NCI-H69 (cell line): ENCODE data around the gene MFSD6.
A peak's percentile ranks its signal among the peaks of the same experiment; 100 is the strongest.
"Not testable (repeated sequence)": the region's sequence is repeated elsewhere in the genome, so short reads cannot be mapped to it uniquely, and the experiment has no call there.

ENCODE experiments used
- DNase-seq: peaks from one replicate; lab custom pipeline; 2025; lab: John Stamatoyannopoulos, UW

Gene MFSD6

DNA sequence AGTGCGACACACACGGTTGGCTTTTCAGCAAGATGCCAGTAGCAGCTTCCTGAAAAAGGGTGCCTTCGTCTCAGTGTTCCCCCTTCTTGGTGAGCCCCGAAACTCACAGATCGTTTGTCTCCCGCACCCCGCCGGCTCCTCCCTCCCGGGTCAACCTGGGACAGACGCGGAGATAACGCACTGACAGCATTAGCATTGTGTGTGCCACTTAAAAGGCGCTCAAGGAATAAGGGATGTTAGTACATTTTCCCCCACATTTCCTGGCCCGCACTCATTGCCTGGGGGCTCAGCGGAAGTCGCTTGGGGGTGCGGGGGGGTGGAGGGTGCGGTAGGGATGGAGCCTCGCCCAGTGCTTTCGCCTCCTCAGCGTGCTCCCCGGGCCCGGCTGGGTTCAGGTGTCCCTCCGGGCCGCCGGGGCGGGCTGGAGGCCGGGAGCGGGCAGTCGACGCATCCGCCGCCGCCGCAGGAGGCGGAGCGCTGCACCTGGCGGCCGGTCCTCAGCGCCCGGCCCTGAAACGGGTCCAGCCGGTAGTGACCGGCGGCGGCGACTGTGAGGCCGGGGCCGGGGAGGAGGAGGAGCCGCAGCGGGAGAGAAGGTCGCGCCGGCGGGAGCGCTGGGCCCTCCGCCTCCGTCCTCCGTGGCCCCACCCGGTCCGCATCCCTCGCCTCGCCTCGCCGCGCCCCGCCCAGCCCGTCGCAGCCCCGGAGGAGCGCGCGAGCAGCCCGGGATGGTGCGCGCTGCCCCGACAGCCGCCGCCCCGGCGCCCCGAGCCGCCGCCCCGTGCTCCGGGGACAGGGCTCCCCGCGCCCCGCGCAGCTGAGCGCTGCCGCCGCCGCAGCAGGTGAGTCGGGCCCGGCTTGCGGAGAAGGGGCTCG lies at the start of gene MFSD6:
MFSD6 (plus strand) TSS at position 694 of the 876 bp plus-strand sequence. CDS start 27,675 bp downstream, outside the sequence.
- DNase-seq, result peak; percentile 73

DNA sequence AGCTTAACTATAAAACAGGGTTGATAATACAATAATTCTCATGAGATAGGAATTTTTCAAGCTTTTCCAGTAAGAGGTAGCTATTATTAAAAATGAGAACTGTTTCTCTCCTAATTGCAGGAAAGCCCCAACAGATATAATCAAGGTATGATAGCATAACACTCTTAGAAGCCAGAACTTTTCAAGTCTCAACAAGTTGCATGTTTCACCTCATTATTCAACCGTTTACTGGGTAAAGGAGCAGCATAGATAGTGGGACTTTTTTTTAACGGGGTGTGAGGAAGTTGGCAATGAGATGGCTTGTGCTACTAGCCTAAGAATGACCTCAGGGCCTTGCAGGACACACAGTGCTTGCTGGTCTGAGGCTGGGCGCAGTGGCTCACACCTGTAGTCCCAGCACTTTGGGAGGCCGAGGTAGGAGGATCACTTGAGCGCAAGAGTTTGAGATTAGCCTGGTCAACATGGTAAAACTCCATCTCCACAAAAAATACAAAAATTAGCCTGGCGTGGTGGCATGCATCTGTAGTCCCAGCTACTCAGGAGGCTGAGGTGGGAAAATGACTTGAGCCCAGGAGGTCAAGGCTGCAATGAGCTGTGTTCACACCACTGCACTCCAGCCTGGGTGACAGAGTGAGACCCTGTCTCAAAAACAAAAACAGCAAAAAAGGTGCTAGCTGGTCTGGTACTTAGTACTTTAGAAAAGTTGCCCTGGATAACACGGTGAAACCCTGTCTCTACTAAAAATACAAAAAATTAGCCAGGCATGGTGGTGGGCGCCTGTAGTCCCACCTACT lies 49.3 kb upstream of the MFSD6 start:
- not testable (repeated sequence) for DNase-seq

DNA sequence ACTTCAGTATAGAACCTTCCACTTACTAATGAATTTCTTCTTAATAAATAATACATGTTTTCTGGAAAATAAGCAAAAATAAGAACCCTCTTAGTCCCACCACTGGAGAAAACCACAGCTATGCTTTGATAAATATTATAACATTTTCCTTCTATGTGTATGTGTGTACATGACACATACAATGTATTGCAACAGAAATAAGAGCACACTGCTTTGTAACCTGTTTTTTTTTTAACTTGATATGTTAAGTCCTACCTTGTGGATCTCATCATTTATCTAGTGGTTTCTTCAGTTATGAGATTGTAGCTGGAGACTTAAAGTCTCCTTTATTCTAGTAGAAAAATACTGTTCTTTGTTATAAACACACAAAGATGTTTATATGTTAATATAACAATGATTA lies 47.6 kb upstream of the MFSD6 start:
- no peak for DNase-seq

DNA sequence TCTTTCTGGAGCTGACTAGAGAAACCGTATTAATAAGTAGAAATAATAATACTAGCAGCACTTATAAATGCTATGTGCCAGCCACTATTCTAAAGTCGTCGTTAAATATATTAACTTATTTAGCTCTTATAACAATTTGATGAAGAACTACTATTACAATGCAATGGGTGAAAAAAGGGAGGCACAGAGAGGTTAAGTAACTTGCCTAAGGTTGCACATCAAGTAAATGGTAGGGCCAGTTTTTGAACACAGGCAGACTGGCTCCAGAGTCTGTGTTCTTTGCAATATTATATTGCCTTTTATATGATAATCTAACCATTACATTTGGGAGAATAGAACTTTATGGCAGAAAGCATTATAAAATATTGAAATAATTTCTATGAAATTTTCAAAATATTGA lies 47.2 kb upstream of the MFSD6 start:
- no peak for DNase-seq

DNA sequence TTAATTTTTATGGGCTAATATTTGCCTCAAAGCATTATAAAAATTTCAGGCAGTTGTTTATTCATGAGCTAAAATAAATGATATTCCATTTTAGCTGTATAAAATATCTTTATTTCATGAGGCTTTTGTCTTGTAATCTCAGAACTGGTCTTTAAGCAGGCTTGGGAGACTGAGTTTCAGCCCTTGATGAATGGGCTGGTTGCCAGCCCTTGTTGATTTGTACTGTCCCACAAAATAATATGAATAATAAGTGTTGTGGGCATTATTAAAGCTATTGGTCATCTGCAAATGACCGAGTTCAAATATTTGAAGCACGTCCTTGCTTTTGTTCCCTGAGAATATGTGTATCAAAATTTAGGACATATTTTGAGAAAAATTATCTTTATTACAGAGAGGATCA lies 46.6 kb upstream of the MFSD6 start:
- no peak for DNase-seq

DNA sequence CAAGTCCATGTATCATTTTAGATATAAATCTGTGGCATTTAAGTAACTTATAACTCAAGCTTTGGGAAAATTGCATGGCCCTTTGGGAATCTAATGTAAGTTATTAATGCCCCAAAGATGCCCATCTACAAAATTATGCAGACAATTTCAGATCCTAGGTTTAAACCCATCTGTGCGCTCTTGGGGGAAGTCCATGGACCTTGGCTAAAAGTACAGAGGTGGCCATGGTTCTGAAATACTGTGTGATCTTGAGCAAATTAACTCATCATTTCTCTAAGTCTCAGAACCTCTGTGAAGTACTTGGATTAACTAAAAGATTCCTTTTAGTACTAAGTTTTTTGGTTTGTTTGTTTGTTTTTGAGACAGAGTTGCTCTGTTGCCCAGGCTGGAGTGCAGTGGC lies 45.3 kb upstream of the MFSD6 start:
- DNase-seq, result no peak

DNA sequence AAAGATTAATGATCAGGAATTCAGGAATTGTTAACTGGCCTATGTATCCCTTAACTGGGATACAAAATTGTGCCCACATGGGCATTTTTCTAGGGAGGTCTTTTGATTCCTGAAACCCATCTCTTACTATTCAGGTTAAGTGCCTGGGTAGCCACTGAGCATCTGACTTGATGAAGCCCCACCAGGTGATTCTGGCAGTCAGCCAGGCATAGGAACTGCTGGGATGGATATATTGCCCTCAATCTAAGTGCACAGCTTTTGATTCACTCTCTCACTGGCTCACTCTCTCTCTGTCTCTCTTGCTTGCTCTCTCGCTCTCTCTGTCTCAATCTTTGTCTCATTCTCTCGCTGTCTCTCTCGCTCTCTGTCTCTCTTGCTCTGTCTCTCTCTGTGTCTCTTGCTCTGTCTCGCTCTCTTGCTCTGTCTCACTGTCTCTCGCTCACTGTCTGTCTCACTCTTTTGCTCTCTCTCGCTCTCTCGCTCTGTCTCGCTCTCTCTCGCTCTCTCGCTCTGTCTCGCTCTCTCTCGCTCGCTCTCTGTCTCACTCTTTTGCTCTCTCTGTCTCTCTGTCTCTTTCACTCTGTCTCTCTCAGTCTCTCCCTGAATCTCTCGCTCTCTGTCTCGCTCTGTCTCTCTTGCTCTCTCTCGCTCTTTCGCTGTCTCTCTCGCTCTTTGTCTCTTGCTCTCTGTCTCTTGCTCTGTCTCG lies 42.5 kb upstream of the MFSD6 start:
- DNase-seq, result peak; percentile 70

DNA sequence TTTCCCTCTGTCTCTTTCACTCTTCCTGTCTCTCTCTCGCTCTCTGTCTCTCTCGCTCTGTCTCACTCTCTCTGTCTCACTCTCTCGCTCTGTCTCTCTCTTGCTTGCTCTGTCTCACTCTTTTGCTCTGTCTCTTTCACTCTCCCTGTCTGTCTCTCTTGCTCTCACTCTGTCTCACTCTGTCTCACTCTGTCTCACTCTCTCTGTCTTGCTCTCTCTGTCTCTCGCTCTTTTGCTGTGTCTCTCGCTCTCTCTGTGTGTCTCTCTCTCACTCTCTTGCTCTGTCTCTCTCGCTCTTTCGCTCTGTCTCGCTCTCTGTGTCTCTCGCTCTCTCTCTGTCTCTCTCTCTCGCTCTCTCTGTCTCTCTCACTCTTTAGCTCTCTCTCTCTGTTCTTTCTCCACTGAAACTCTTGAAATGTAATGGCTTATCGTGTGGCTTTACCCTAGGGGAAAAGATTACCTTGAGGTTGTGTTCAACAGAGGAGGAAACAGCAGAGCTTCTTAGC lies 41.9 kb upstream of the MFSD6 start:
- no peak for DNase-seq

DNA sequence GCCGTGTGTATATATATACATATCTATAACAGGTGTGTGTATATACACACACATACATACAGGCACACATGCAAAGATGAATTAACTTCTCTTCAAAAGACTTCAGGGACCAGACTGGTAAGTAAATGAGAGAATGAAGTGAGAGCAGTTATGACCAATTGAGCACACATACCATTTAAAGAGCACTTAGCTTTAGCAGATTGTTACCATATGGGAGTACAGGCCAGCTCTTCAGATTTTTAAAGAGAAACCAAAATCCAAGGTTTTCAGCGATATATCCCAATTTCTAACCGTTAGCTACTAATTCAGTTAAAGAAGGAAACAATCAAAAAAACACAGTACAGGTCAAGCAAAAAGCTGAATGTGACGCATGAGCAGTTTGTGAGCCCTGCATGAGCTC lies 41.1 kb upstream of the MFSD6 start:
- DNase-seq, result no peak

DNA sequence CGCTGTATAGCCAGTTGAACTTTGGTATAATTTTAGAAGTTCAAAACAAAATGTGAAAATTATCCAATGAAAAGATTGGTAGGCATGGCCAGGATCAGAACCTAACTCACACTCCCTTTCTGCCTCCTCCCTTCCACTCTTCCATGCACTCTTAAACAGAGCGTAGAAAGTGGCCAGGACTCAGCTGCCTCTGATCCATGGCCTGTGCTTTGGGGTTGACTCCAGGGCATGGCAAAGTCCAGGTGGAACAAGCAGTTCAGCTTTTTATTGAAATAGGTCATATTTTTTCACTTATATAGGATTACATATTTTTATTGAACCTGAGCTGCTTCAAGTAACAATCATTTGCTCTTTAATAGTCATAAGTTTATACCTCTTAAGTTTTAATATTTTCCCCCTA lies 38.5 kb upstream of the MFSD6 start:
- no peak for DNase-seq

DNA sequence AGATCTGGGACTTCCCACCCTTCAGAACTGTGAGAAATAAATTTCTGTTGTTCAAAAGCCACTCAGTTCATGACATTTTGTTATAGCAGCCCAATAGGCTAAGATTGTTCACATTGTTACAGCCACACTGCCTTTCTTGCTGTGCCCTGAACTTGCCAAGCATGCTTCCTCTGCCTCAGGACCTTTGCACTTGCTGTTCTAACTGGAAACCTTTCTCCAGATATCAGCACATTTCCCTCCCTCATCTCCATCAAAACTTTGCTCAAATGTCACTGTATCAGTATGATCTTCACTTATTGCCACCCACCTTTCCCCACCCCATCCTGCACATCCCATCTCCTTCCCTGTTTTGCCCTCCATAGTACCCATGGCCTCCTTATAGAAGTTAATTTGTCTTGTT lies 32.1 kb upstream of the MFSD6 start:
- DNase-seq, result no peak

DNA sequence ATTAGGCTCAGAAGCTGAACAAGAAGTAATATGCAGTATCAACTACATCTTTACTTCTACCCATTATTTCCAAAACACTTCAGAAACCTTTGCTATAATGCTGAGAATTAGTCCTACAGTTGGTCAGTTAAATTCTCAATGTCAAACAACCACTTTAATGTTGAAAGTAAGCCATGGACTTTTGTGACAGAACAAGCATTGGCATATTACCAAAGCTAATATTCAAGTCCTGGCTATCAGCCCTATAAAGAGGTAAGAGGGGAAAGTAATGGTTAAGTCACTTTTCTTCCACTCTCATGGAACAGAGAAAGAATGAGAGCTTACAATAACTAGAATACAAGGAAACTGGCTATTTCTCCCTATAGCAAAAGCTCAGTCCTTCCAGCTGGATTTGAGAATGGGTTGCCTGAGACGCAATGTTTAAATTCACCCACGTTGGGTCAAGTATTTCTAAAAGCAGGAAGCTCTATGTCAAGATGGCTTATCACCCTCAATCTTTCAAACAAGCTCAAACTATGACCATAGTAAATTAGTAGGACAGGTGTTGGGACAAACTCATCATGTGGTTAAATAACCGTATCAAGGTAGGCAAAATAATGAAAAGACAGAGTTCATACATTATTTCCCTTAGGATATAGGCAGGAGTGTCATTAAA lies 31.4 kb upstream of the MFSD6 start:
- peak; percentile 39 for DNase-seq

DNA sequence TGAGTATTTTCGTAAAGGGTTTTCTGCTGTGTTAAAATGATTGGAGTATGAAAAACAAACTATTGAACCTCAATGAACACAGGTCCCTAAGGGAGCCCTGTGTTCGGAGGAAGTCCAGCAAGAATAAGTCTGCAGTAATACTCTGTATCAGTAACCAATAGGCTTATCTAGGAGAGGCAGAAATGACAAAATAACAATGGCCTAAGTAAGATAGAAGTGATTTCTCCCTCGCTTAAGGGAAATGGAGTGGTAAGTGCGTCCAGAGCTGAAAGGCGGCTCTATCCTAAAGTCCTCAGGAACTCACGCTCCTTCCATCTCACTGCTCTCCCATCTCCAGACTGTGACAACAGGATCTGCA lies 29.3 kb upstream of the MFSD6 start:
- DNase-seq, result no peak

DNA sequence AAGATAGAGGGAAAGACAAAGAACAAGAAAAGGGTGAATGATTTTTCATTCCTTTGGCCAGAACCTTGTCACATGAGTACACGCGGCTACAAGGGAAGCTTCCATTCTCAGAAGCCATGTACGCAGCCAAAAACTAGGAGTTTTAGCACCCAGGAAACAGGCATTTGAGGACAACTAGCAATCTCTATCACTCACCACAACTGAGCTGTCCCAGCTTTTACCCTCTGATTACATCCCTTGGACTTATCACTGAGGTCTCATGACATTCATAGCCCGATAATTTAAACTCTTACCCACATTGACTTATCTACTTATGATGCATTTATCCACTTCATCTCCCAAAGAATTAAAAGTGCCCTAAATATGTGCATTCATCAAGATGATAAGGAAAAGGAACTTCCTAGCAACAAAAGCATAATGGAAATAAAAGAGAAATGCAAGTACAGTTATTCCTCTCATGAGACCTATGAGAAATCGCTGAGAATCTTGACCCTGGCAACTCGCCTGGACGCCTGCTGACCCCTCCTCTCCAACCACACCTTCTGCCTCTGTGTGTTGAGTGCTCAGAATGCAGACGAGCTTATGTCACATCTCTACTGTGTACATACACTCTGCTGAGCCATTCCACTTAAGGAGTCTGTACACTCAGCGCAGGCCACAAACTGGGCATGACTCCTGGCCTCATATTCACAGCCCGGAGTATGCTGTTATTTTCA lies 28.7 kb upstream of the MFSD6 start:
- peak; percentile 84 for DNase-seq

DNA sequence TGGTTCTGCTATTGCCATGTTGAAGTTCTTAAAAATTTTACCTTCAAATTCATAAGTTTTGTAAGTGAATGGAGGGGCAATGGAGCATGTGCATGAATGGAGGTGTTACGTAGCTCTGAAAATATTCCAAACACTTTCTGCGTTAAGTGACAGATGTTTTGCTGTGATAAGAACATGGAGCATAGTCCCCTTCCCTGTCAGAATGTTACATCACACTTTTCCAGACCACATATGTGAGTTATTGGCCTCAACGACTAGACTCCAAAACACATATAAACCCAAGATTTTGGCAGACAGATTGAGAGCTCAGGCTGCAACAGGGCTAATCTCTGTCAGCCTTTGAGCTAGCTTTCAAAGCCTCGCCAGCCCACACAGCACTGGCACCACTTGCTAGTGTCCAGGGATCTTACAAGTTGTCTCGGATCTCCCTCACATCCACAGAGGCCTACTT lies 27.2 kb upstream of the MFSD6 start:
- DNase-seq, result no peak

DNA sequence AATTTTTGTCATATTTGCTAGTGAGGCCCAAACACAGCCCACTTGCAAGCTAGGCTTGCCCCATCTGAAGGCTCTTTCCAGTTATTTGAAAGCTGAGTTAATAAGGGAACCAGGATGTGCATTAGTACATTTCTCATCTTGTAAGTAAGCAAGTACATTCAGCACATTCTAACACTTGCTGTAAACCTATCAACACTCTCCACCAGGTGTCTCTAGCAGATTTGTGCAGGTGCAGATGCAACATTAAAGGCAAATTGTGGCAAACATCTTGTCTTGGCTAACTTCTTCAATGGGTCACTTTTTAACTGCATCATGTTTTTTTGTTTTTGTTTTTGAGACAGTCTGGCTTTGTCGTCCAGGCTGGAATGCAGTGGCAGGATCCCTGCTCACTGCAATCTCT lies 25.3 kb upstream of the MFSD6 start:
- DNase-seq, result peak; percentile 73

DNA sequence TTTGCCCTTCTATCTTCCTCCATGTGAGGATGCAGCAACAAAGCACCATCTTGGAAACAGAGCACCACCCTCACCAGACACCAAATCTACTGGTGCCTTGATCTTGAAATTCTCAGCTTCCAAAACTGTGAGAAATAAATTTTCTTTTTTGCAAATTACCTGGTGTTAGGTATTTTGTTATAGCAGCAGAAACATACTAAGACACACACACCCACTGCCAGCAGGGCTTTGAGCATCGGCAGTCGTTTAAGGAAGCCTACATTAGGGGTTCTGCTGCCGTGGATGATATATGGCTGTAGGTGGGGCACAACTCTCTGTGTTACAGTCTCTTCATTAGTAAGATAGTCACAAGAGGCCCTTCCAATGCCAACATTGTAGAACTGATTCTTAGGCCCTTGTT lies 20.7 kb upstream of the MFSD6 start:
- DNase-seq, result no peak

DNA sequence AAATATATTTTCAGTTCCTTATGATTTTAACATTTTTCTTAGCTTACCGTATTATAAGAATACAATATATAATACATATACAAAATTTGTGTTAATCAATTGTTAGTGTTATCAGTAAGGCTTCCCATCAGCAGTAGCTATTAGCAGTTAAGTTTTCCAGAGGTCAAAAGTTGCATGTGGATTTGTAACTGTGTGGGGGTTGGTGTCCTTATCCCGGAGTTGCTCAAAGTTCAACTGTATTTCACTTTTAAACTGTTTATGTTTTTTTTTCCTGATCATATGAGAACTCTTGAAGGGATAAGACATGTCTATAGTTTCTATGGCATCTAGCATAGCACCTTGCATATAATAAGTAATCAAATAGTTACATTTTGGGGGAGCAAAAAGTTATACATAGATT lies 11.9 kb upstream of the MFSD6 start:
- no peak for DNase-seq

DNA sequence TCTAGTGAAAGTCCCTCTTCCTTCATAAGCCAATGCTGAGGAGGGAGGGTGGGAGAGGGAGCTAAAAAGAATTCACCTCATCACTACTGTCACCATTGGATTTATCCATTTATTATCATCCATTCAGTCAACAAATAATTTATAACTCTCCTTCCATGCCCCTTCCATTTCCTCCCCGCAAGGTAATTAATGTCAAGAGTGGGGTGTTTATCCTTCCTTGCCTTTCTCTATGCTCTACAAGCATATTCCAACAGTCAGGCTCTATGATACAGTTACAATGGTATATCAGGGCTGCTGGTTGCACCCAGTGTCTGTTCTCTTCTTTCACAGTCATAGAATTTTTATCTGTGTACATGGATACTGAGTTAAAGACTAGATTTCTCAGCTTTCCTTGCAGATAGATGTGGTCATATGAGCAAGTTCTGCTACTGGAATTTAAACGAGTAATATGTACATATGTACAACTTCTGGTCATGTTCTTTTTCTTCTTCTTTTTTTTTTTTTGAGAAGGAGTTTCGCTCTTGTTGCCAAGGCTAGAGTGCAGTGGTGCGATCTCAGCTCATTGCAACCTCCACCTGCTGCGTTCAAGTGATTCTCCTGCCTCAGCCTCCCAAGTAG lies 5.1 kb upstream of the MFSD6 start:
- DNase-seq, result no peak

DNA sequence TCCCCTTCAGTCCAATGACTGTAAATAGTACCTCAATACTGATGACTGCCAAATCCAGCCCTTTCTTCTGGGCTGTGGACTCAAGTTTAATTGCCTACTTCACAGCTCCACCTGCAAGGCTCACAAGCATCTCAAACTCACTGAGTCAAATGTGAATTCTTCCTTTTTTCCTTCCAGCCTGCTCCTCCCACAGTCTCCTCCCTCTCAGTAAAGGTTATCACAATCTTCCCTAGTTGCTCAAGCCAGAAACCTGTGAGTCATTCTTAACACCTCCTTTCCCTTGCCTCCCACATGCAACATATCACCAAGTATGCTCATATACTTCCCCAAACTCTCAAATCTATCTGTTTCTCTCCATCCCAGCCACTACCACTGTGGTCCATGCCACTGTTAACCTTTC lies 3.7 kb upstream of the MFSD6 start:
- DNase-seq, result no peak

DNA sequence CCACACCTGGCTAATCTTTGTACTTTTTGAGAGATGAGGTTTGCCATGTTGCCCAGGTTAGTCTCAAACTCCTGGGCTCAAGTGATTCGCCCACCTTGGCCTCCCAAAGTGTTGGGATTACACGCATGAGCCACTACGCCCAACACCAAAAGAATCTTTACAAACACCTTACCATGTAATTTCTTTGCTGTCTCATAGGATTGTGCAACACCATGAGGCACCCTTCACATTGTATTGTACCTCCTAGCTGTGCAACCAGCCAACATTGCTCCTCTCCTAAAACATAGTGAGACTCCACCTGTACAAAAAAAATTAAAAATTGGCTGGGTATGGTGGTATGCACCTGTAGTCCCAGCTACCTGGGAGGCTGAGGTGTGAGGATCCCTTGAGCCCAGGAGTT lies 3.1 kb upstream of the MFSD6 start:
- DNase-seq, result no peak
